ENCODE data around the gene GPT2.

DNA sequence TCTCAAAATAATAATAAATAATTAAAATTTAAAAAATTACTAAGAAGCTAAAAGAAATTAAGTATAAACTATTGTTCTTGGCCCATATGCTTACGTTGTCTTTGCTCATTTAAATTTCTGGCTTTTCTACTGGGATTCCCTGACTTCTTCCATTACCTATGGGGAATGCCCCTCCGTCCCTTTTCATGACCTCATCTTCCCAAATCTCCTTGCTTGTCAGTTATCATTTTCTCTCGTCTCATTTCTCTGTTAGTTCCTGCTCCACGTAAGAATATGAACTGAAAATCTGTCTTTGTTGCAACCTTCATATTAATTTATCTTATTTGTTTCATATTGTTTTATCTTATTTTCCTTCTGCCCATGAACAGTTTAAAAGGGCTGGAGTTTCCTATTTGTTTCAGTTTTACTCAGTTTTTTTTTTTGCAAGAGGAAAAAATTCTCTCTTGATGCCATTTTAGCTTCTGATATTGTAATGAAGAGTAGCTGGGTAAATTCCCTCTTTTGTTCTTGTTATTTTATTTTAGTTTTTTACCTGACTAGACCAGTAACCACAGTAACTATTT, 91.8 kb downstream of the GPT2 start:
- TF ChIP-seq CTCF (IDR thresholded peaks at IDR 0.05) (no peak), POLR2A (IDR thresholded peaks at IDR 0.05) (no peak), EP300 (IDR thresholded peaks at IDR 0.05) (no peak)

Data from tibial nerve (tissue), 4 donors.